ENCODE measurements around the gene NKAIN2.
"Not testable (repeated sequence)": the region's sequence is repeated elsewhere in the genome, so short reads cannot be mapped to it uniquely, and the experiment has no call there.

NKAIN2 gene

GRCh38 chr6:124703541-124703940 lies 899.9 kb downstream of the NKAIN2 start:
- H2BK5ac ChIP-seq (ENCODE audit: low read length), result no peak overlapping the region
- H3K4ac ChIP-seq (ENCODE audit: low read depth, low read length), result no peak overlapping the region
- H3K4me3 ChIP-seq (ENCODE audit: low read length), result no peak overlapping the region
- H2BK15ac ChIP-seq (replicated peaks; ENCODE audit: low read depth), result no peak overlapping the region
- H3K56ac ChIP-seq (ENCODE audit: low read length), result no peak overlapping the region
- no peak overlapping the region for H3K27ac ChIP-seq (ENCODE audit: low read depth, low read length)
- no peak overlapping the region for H3K23ac ChIP-seq (ENCODE audit: low read length)
- no peak overlapping the region for H4K8ac ChIP-seq (ENCODE audit: low read depth, low read length)
- H3K4me1 ChIP-seq (ENCODE audit: control insufficient read depth, low read depth, low read length), result no peaks in the 10 kb centered on the region
- H3K79me2 ChIP-seq (ENCODE audit: control insufficient read depth, insufficient read depth, low read length), result no peaks in the 10 kb centered on the region
- no peaks in the 10 kb centered on the region for H3K27me3 ChIP-seq (ENCODE audit: insufficient read depth, low read length, poor library complexity)
- WGBS (ENCODE audit: extremely low coverage, insufficient coverage, low lambda C conversion rate), result no CpG with 5 or more reads among the region's 2 CpGs
- H2BK120ac ChIP-seq (ENCODE audit: low read depth, low read length), result no peak overlapping the region
- no peak overlapping the region for H4K5ac ChIP-seq (ENCODE audit: low read length)
- no peak for DNase-seq
- H3K18ac ChIP-seq (ENCODE audit: low read length), result no peak overlapping the region
- no peaks in the 10 kb centered on the region for H3K36me3 ChIP-seq (ENCODE audit: control insufficient read depth, insufficient read depth, low read length)
- no peak overlapping the region for H2AK5ac ChIP-seq (ENCODE audit: low read length)
- H3K79me1 ChIP-seq (ENCODE audit: low read length), result no peaks in the 10 kb centered on the region
- no peak overlapping the region for H3K4me2 ChIP-seq (ENCODE audit: low read length)
- H3K9ac ChIP-seq (ENCODE audit: low read length), result no peak overlapping the region

GRCh38 chr6:124712532-124712931 lies 908.9 kb downstream of the NKAIN2 start:
- H3K27ac ChIP-seq (ENCODE audit: low read depth, low read length); H2AK5ac ChIP-seq (ENCODE audit: low read length); H3K36me3 ChIP-seq (ENCODE audit: control insufficient read depth, insufficient read depth, low read length); H3K27me3 ChIP-seq (ENCODE audit: insufficient read depth, low read length, poor library complexity); H4K5ac ChIP-seq (ENCODE audit: low read length); H3K4ac ChIP-seq (ENCODE audit: low read depth, low read length); DNase-seq; H2BK15ac ChIP-seq (replicated peaks; ENCODE audit: low read depth); H3K79me1 ChIP-seq (ENCODE audit: low read length); H3K23ac ChIP-seq (ENCODE audit: low read length); H4K8ac ChIP-seq (ENCODE audit: low read depth, low read length); H3K18ac ChIP-seq (ENCODE audit: low read length); H3K9ac ChIP-seq (ENCODE audit: low read length); H3K4me3 ChIP-seq (ENCODE audit: low read length); H2BK120ac ChIP-seq (ENCODE audit: low read depth, low read length); H3K79me2 ChIP-seq (ENCODE audit: control insufficient read depth, insufficient read depth, low read length); H3K4me1 ChIP-seq (ENCODE audit: control insufficient read depth, low read depth, low read length); H3K4me2 ChIP-seq (ENCODE audit: low read length); H3K56ac ChIP-seq (ENCODE audit: low read length); H2BK5ac ChIP-seq (ENCODE audit: low read length): not testable (repeated sequence)
- no CpG with 5 or more reads among the region's 17 CpGs for WGBS (ENCODE audit: extremely low coverage, insufficient coverage, low lambda C conversion rate)

GRCh38 chr6:124714728-124715127 lies 911.1 kb downstream of the NKAIN2 start:
- H2BK120ac ChIP-seq (ENCODE audit: low read depth, low read length), result no peak overlapping the region
- no peaks in the 10 kb centered on the region for H3K4me1 ChIP-seq (ENCODE audit: control insufficient read depth, low read depth, low read length)
- H2BK15ac ChIP-seq (replicated peaks; ENCODE audit: low read depth), result no peak overlapping the region
- WGBS (ENCODE audit: extremely low coverage, insufficient coverage, low lambda C conversion rate), result no CpG with 5 or more reads among the region's 2 CpGs
- H3K4ac ChIP-seq (ENCODE audit: low read depth, low read length), result no peak overlapping the region
- H3K4me3 ChIP-seq (ENCODE audit: low read length), result no peak overlapping the region
- no peak overlapping the region for H3K4me2 ChIP-seq (ENCODE audit: low read length)
- no peak overlapping the region for H3K23ac ChIP-seq (ENCODE audit: low read length)
- DNase-seq, result no peak
- H3K9ac ChIP-seq (ENCODE audit: low read length), result no peak overlapping the region
- no peak overlapping the region for H2BK5ac ChIP-seq (ENCODE audit: low read length)
- H2AK5ac ChIP-seq (ENCODE audit: low read length), result no peak overlapping the region
- H3K36me3 ChIP-seq (ENCODE audit: control insufficient read depth, insufficient read depth, low read length), result no peaks in the 10 kb centered on the region
- no peak overlapping the region for H3K27ac ChIP-seq (ENCODE audit: low read depth, low read length)
- no peaks in the 10 kb centered on the region for H3K79me1 ChIP-seq (ENCODE audit: low read length)
- no peaks in the 10 kb centered on the region for H3K79me2 ChIP-seq (ENCODE audit: control insufficient read depth, insufficient read depth, low read length)
- no peak overlapping the region for H3K56ac ChIP-seq (ENCODE audit: low read length)
- H3K18ac ChIP-seq (ENCODE audit: low read length), result no peak overlapping the region
- H3K27me3 ChIP-seq (ENCODE audit: insufficient read depth, low read length, poor library complexity), result no peaks in the 10 kb centered on the region
- no peak overlapping the region for H4K5ac ChIP-seq (ENCODE audit: low read length)
- H4K8ac ChIP-seq (ENCODE audit: low read depth, low read length), result no peak overlapping the region

- no peaks in the 10 kb centered on the region for H3K36me3 ChIP-seq (ENCODE audit: control insufficient read depth, insufficient read depth, low read length)
- H2BK120ac ChIP-seq (ENCODE audit: low read depth, low read length), result no peak overlapping the region
- H3K27ac ChIP-seq (ENCODE audit: low read depth, low read length), result no peak overlapping the region
- H3K18ac ChIP-seq (ENCODE audit: low read length), result no peak overlapping the region
- no peak overlapping the region for H3K4me2 ChIP-seq (ENCODE audit: low read length)
- H4K5ac ChIP-seq (ENCODE audit: low read length), result no peak overlapping the region
- no peak overlapping the region for H3K9ac ChIP-seq (ENCODE audit: low read length)
- no peaks in the 10 kb centered on the region for H3K27me3 ChIP-seq (ENCODE audit: insufficient read depth, low read length, poor library complexity)
- H3K4ac ChIP-seq (ENCODE audit: low read depth, low read length), result no peak overlapping the region
- no peak overlapping the region for H3K4me3 ChIP-seq (ENCODE audit: low read length)
- H3K79me2 ChIP-seq (ENCODE audit: control insufficient read depth, insufficient read depth, low read length), result no peaks in the 10 kb centered on the region
- H3K79me1 ChIP-seq (ENCODE audit: low read length), result no peaks in the 10 kb centered on the region
- H2AK5ac ChIP-seq (ENCODE audit: low read length), result no peak overlapping the region
- no peak overlapping the region for H3K23ac ChIP-seq (ENCODE audit: low read length)
- no peak overlapping the region for H4K8ac ChIP-seq (ENCODE audit: low read depth, low read length)
- H2BK5ac ChIP-seq (ENCODE audit: low read length), result no peak overlapping the region
- DNase-seq, result peak; percentile 2
- no peak overlapping the region for H2BK15ac ChIP-seq (replicated peaks; ENCODE audit: low read depth)
- no peaks in the 10 kb centered on the region for H3K4me1 ChIP-seq (ENCODE audit: control insufficient read depth, low read depth, low read length)
- no peak overlapping the region for H3K56ac ChIP-seq (ENCODE audit: low read length)
Observed at GRCh38 chr6:124719913-124720312, 916.2 kb downstream of the NKAIN2 start.

DNA sequence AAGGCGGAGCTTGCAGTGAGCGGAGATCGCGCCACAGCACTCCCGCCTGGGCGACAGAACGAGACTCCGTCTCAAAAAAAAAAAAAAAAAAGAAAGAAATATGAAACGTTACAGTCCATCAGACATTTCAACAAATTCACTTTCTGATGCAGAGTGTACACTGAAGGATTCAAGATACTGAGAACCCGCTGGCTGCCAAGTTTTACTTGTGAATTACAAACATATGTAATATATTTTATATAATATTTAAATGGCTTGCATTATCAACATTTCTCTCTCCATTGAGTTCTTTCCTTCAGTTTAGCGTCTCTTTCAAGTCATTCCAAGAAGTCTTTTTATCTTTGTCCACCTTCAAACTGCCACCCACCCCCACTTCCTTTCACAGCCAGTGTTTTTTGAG lies 917.7 kb downstream of the NKAIN2 start:
- Histone ChIP-seq H4K5ac (ENCODE audit: low read length) (no peak overlapping the region), H3K18ac (ENCODE audit: low read length) (no peak overlapping the region), H3K79me1 (ENCODE audit: low read length) (no peaks in the 10 kb centered on the region), H3K36me3 (ENCODE audit: control insufficient read depth, insufficient read depth, low read length) (no peaks in the 10 kb centered on the region), H3K9ac (ENCODE audit: low read length) (no peak overlapping the region), H3K79me2 (ENCODE audit: control insufficient read depth, insufficient read depth, low read length) (no peaks in the 10 kb centered on the region), H3K4me2 (ENCODE audit: low read length) (no peak overlapping the region), H2BK15ac (replicated peaks; ENCODE audit: low read depth) (no peak overlapping the region), H3K27ac (ENCODE audit: low read depth, low read length) (no peak overlapping the region), H2BK5ac (ENCODE audit: low read length) (no peak overlapping the region), H2AK5ac (ENCODE audit: low read length) (no peak overlapping the region), H3K4me3 (ENCODE audit: low read length) (no peak overlapping the region), H3K4ac (ENCODE audit: low read depth, low read length) (no peak overlapping the region), H4K8ac (ENCODE audit: low read depth, low read length) (no peak overlapping the region), H3K4me1 (ENCODE audit: control insufficient read depth, low read depth, low read length) (no peaks in the 10 kb centered on the region), H3K23ac (ENCODE audit: low read length) (no peak overlapping the region), H3K27me3 (ENCODE audit: insufficient read depth, low read length, poor library complexity) (no peaks in the 10 kb centered on the region), H2BK120ac (ENCODE audit: low read depth, low read length) (no peak overlapping the region), H3K56ac (ENCODE audit: low read length) (no peak overlapping the region)
- no CpG with 5 or more reads among the region's 11 CpGs for WGBS (ENCODE audit: extremely low coverage, insufficient coverage, low lambda C conversion rate)
- DNase-seq, result no peak

- no peaks in the 10 kb centered on the region for H3K4me1 ChIP-seq (ENCODE audit: control insufficient read depth, low read depth, low read length)
- no peak overlapping the region for H3K4ac ChIP-seq (ENCODE audit: low read depth, low read length)
- no peaks in the 10 kb centered on the region for H3K36me3 ChIP-seq (ENCODE audit: control insufficient read depth, insufficient read depth, low read length)
- H3K23ac ChIP-seq (ENCODE audit: low read length), result no peak overlapping the region
- no peak overlapping the region for H3K27ac ChIP-seq (ENCODE audit: low read depth, low read length)
- no peaks in the 10 kb centered on the region for H3K27me3 ChIP-seq (ENCODE audit: insufficient read depth, low read length, poor library complexity)
- H4K5ac ChIP-seq (ENCODE audit: low read length), result no peak overlapping the region
- no CpG with 5 or more reads among the region's 3 CpGs for WGBS (ENCODE audit: extremely low coverage, insufficient coverage, low lambda C conversion rate)
- H3K4me3 ChIP-seq (ENCODE audit: low read length), result no peak overlapping the region
- H3K4me2 ChIP-seq (ENCODE audit: low read length), result no peak overlapping the region
- H2BK5ac ChIP-seq (ENCODE audit: low read length), result no peak overlapping the region
- H3K18ac ChIP-seq (ENCODE audit: low read length), result no peak overlapping the region
- H2BK15ac ChIP-seq (replicated peaks; ENCODE audit: low read depth), result no peak overlapping the region
- H3K9ac ChIP-seq (ENCODE audit: low read length), result no peak overlapping the region
- DNase-seq, result no peak
- no peak overlapping the region for H2AK5ac ChIP-seq (ENCODE audit: low read length)
- H3K56ac ChIP-seq (ENCODE audit: low read length), result no peak overlapping the region
- no peak overlapping the region for H4K8ac ChIP-seq (ENCODE audit: low read depth, low read length)
- H2BK120ac ChIP-seq (ENCODE audit: low read depth, low read length), result no peak overlapping the region
- H3K79me2 ChIP-seq (ENCODE audit: control insufficient read depth, insufficient read depth, low read length), result no peaks in the 10 kb centered on the region
- no peaks in the 10 kb centered on the region for H3K79me1 ChIP-seq (ENCODE audit: low read length)
Observed at GRCh38 chr6:124722141-124722878, 918.6 kb downstream of the NKAIN2 start.
